ENCODE data around the gene BLID.

The BLID gene

DNA sequence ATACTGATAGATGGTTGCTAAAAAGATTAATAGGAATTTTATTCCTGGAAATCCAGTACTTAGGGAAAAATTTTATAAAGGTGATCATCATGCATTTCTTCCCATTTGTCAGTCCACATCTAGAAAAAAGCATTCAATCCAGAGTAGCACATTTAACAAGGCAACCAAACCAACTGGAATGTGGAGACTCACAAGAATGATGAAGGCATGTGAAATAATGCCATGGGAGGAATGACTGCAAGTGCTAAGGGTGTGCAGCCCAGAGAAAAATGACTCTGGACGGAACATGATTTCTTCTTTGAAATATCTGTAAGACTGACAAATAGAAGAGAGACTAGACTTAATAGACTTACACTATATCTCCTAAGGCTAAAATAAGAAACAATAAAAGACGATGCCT lies 33.8 kb downstream of the BLID start:
- DNase-seq (ENCODE audit: low read depth in 2 of 2, low spot score in 1 of 2): no peak

DNA sequence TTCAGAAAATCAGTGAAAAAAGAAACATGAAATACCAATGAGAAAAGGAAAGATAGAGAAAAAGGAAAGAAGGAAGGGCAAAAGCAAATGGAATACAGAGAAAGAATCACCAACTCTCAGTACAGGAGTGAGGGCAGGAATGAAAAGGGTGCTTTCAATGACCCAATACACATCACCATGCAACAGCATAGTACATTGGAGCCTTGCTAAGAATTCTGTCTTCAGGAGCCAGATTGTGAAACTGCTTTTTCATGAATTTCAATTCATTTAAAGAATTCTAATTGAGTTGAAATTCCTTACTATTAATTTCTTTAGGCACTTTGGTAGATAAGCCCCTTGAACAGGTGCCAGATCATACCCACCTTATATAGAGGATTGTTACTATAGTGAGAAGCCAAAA lies 34.9 kb downstream of the BLID start:
- no peak for DNase-seq (ENCODE audit: low read depth in 2 of 2, low spot score in 1 of 2)

GRCh38 chr11:122077459-122077858 lies 38.6 kb downstream of the BLID start:
- no peak for DNase-seq (ENCODE audit: low read depth in 2 of 2, low spot score in 1 of 2)

GRCh38 chr11:122076512-122077120 lies 39.4 kb downstream of the BLID start:
- no peak for DNase-seq (ENCODE audit: low read depth in 2 of 2, low spot score in 1 of 2)

GRCh38 chr11:122075016-122075415 lies 41.0 kb downstream of the BLID start:
- DNase-seq (ENCODE audit: low read depth in 2 of 2, low spot score in 1 of 2): no peak

DNA sequence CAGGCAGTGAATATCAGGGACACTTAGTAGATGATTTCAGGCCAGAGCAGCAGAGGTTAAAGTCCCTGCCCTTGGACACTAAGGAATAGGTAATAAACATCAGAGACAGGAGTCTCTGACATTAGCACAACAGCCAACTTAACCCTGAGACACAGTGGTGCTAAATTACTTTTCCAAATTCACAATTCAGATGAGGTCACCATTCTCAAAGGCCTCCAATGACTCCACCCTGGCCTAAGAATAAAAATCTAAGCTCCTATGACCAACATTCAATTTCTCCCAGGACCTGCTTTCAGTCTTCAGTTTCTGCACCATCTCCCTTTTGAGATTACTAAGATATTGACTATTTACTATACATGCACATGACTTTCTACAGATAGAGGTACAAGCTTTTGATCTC lies 42.0 kb downstream of the BLID start:
- DNase-seq (ENCODE audit: low read depth in 2 of 2, low spot score in 1 of 2): no peak

DNA sequence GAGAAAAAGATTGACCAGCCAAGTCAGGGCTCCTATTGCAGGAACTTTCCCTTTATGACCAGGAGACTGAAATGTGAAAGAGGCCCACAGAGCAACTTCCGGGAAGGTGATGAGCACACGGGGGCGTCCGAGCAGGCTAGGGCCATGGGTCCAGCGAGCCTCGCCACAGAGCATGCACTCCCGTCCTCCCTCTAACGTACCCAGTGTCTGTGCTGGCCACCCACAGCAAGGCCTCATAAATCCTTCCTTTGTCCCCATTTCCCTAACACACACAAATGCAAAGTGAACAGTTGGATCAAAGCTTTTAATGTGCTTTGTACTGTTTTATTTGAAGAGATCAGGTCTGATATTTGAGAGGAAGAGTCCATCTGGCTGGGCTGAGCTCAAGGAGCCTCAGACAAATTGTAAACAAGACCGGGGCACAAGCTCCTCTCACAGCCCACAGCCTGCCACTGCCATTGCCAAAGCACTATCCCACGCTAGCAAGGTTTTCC lies 44.3 kb downstream of the BLID start:
- DNase-seq (ENCODE audit: low read depth in 2 of 2, low spot score in 1 of 2): no peak

DNA sequence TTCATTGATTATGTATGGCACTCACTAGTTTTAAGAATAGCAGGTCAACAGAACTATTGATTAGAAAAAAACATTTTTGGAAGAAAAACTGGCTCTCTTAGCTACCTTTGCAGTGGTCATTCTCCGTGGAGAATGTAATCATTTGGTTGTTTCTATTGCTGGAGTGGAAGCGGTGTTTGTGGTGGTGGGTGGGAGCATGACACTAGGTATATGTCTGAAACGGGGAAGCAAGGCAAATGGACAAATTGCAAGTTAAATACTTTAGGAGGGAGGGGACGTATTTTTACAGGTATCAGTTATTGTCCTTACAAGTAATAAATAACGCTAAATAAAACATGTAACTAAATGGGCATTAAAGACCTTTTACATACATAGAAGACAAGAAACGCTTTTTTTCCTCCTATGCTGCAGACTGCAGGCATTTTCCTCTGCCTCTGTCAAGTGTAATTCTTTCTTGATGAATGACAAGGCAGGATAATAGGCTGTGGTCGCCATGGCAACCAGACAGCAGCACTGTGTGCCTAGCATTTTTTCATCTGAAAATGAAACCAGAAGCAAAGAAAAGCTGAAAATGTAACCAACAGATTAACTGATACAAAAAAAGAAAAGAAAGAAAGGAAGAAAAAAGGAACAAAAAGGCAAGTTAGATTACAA lies 46.2 kb downstream of the BLID start:
- no peak for DNase-seq (ENCODE audit: low read depth in 2 of 2, low spot score in 1 of 2)

GRCh38 chr11:122068837-122069236 lies 47.2 kb downstream of the BLID start:
- DNase-seq (ENCODE audit: low read depth in 2 of 2, low spot score in 1 of 2): no peak

DNA sequence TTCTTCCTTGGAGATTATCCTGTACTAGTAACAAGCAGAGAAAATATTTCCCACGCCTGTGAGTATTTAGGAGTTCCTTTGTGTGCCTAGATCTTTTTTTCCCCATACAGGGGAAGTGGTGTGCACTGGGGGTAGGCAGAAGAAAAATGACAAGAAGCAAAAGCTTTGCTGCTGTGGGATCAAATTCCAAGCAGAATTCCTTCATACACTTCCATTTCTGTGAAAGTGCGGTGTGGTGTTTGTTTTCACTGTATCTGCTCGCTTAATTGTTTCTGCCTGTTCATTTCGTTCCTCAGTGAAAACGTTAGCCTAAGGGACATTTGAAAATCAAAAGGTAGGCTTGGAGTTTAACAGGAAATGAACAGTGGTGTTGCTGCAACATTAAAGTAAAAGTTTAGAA lies 47.9 kb downstream of the BLID start:
- no peak for DNase-seq (ENCODE audit: low read depth in 2 of 2, low spot score in 1 of 2)

All from stimulated activated CD8-positive, alpha-beta memory T cell treated with anti-CD3 and anti-CD28 coated beads, Interleukin-4, amount 100 ng/mL, for 4 hours (primary cell).